GM21390 (cell line): ENCODE measurements around the gene ECEL1.

ENCODE experiments used
- ATAC-seq: cut with Tn5 transposase; IDR thresholded peaks from one replicate; pipeline ENCODE4 v1.9.1; 2021; ENCODE audit not compliant: unreplicated experiment

ECEL1 gene

GRCh38 chr2:232485757-232486557 is 1.7 kb downstream of the ECEL1 start:
- no peak for ATAC-seq

GRCh38 chr2:232485348-232485756 is 2.3 kb downstream of the ECEL1 start:
- no peak for ATAC-seq

GRCh38 chr2:232484628-232485347 is 2.8 kb downstream of the ECEL1 start:
- no peak for ATAC-seq

- ATAC-seq = no peak
Observed at GRCh38 chr2:232483923-232484627, 3.6 kb downstream of the ECEL1 start.

- ATAC-seq = no peak
Observed at GRCh38 chr2:232483311-232483922, 4.2 kb downstream of the ECEL1 start.

GRCh38 chr2:232482301-232483238 is 5.1 kb downstream of the ECEL1 start:
- ATAC-seq = no peak

GRCh38 chr2:232481322-232482140 is 6.1 kb downstream of the ECEL1 start:
- no peak for ATAC-seq

- ATAC-seq = no peak
Observed at GRCh38 chr2:232480201-232481190, 7.1 kb downstream of the ECEL1 start.

- ATAC-seq = no peak
Observed at GRCh38 chr2:232479341-232480200, 8.1 kb downstream of the ECEL1 start.

GRCh38 chr2:232478571-232479340 is 8.9 kb downstream of the ECEL1 start:
- ATAC-seq = no peak

GRCh38 chr2:232477751-232478510 is 9.7 kb downstream of the ECEL1 start:
- ATAC-seq = no peak

- no peak for ATAC-seq
Observed at GRCh38 chr2:232476791-232477190, 10.8 kb downstream of the ECEL1 start.

- no peak for ATAC-seq
Observed at GRCh38 chr2:232476045-232476444, 11.6 kb downstream of the ECEL1 start.

GRCh38 chr2:232473467-232473890 is 14.2 kb downstream of the ECEL1 start:
- ATAC-seq = no peak

GRCh38 chr2:232466221-232466620 is 21.4 kb downstream of the ECEL1 start:
- no peak for ATAC-seq

- no peak for ATAC-seq
Observed at GRCh38 chr2:232465061-232465460, 22.6 kb downstream of the ECEL1 start.
